Measurements from ENCODE around the gene IGSF9. TPM values are rescaled to one million over a fixed set of nuclear protein-coding genes. Genes with fewer than 3 reads are reported as not detected.
A peak's percentile ranks its signal among the peaks of the same experiment; 100 is the strongest.

IGSF9 gene
- total RNA-seq, 1 experiment from 2014 or later, result 23.4 TPM

DNA sequence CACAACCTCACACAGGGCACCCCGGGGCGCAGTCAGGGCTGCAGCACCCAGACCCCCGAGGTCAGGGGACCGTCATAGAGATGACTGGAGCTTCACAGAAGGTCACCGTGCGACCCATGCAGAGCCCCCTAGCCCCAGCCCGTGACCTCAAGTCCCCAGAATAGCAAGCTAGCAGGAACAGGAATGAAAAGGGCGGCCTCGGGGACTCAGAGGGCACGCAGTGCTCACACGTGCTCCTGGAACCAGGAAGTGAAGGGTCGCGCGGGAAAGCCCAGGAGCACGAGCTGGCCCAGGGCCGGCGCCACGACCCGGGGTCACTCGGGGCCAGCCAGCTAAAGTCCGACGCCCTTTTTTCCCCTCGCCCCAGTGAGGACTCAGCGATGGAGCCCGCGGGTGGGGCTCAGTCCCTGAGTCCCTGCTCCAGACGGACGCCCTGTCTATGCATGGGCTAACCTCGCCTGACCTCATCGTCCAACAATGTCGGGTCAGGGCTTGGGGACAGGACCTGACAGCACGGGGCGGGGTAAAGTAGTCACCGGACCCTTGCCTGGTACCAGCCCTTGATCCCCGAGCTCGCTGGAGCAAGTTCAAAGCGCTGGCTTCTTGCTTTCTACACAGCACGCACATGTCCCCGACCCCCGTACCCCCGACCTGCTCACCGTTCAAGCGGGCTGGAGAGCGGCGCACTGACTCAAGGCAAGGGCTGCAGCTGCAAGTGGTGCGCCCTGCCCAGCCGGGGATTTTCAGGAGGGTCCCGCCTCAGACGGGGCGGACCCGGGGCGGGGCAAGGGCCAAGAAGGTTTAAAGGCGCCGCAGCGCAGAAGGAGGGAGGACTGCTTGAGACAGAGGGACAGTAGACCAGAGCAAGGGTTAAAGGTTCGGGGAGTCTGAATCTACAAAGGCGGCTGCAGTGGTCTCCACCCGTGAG, 20.4 kb downstream of the IGSF9 start, which contains the start of gene TAGLN2:
TAGLN2 (minus strand) TSS at position 717 of the 928 bp plus-strand sequence. CDS start 4,998 bp downstream, outside the sequence.
- Histone ChIP-seq H3K27me3 (ENCODE audit: insufficient read depth, low read depth) (no peaks in the 10 kb centered on the region), H3K79me2 (ENCODE audit: low read depth) (peaks cover 51% of the 10 kb centered on the region), H3K9me3 (ENCODE audit: insufficient read depth, low read depth) (no peaks in the 10 kb centered on the region), H4K20me1 (ENCODE audit: insufficient read depth) (peaks cover 25% of the 10 kb centered on the region), H3K9me2 (ENCODE audit: insufficient read depth) (no peaks in the 10 kb centered on the region), H2AFZ (peak within 1 kb of the TSS; percentile 61), H3K27ac (peak within 1 kb of the TSS; percentile 93), H3K36me3 (ENCODE audit: low read depth) (peaks cover 14% of the 10 kb centered on the region), H3K4me1 (replicated peaks; ENCODE audit: insufficient read depth) (peaks cover 49% of the 10 kb centered on the region), H3K4me3 (peak within 1 kb of the TSS; percentile 93), H3F3A (ENCODE audit: insufficient read depth, low read depth) (peaks cover 21% of the 10 kb centered on the region; the same call in 1 of the 2 replicates), H3K4me2 (peak within 1 kb of the TSS; percentile 88)
- no TSS peak for BruUV-seq (replicated peaks)
- intact Hi-C loops (cut with micrococcal nuclease; ENCODE audit: unreplicated experiment), result loop anchor here (1.0 to 2.0 kb wide), 5 partner anchors 9 to 145 kb away; partner anchors contain the start of genes CFAP45, DUSP23 and IGSF9
- no peak for TF ChIP-seq EZH2 (IDR thresholded peaks at IDR 0.05; ENCODE audit: low read depth)
- TF ChIP-seq, protein P1, sequence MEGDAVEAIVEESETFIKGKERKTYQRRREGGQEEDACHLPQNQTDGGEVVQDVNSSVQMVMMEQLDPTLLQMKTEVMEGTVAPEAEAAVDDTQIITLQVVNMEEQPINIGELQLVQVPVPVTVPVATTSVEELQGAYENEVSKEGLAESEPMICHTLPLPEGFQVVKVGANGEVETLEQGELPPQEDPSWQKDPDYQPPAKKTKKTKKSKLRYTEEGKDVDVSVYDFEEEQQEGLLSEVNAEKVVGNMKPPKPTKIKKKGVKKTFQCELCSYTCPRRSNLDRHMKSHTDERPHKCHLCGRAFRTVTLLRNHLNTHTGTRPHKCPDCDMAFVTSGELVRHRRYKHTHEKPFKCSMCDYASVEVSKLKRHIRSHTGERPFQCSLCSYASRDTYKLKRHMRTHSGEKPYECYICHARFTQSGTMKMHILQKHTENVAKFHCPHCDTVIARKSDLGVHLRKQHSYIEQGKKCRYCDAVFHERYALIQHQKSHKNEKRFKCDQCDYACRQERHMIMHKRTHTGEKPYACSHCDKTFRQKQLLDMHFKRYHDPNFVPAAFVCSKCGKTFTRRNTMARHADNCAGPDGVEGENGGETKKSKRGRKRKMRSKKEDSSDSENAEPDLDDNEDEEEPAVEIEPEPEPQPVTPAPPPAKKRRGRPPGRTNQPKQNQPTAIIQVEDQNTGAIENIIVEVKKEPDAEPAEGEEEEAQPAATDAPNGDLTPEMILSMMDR (conservative IDR thresholded peaks at IDR 0.05), result no peak; the same call in 1 of the 2 replicates
- CTCF ChIA-PET, result interaction anchor here (2.4 kb wide), 1 partner anchor 32 kb away, joined by 12 read pairs; no protein-coding TSS in a partner anchor
- POLR2A ChIA-PET (ENCODE audit: unreplicated experiment), result interaction anchor here (0.6 to 2.5 kb wide), 12 partner anchors 8 to 762 kb away, joined by 3 to 18 read pairs (median 4); partner anchors contain the start of gene CFAP45
- peak; percentile 87 to 92 for DNase-seq

DNA sequence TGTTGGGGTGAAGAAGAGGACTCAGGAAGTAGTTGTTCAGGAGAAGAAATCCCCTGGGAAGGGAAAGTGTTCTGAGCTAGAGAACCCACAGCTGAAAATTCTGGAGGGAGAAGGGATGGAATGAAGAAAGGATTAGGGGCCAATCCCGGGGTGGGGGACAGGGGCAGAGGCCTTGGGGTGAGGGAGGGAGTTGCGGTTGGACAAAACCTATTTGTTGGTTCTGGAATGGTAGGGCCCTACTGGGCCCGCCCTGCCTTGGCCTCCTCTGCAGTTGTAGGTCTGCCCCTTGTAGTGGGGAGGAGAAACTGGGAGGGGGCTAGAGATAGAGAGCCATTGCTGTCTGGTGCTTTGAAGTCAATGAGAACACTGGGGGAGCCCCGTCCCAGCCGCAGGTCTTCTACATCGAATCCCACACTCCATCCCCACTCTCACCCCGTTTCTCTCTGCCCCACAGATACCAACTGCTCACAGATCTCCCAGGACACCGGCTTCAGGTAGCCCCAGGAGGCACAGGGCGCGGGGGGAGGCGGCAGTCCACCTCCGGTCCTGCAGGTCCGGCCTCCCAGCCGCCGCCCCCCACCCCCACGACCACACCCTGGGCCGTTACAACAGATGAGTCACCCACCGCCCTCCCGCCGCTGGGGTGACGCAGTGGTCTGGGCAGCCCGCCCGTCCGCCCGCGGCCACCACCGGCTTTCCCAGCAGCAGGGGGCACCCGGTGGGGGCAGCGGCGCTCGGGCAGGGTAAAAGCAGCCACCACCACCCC, 21.2 kb downstream of the IGSF9 start:
- intact Hi-C loops (cut with micrococcal nuclease; ENCODE audit: unreplicated experiment), result loop anchor here (1.0 to 2.0 kb wide), 3 partner anchors 8 to 33 kb away; partner anchors contain the start of gene CFAP45
- H3K4me2 ChIP-seq, result peak overlapping the region; percentile 88
- H3K36me3 ChIP-seq (ENCODE audit: low read depth), result peaks cover 22% of the 10 kb centered on the region
- peak overlapping the region; percentile 93 for H3K27ac ChIP-seq
- peaks cover 59% of the 10 kb centered on the region for H3K79me2 ChIP-seq (ENCODE audit: low read depth)
- peaks cover 30% of the 10 kb centered on the region for H3F3A ChIP-seq (ENCODE audit: insufficient read depth, low read depth)
- H3K4me1 ChIP-seq (replicated peaks; ENCODE audit: insufficient read depth), result peaks cover 57% of the 10 kb centered on the region
- ChIA-PET POLR2A (ENCODE audit: unreplicated experiment) (interaction anchor here (0.6 to 2.5 kb wide), 9 partner anchors 8 to 125 kb away, joined by 3 to 18 read pairs (median 5); partner anchors contain the start of gene CFAP45), CTCF (interaction anchor here (0.6 to 2.4 kb wide), 3 partner anchors 22 to 75 kb away, joined by 3 to 12 read pairs (median 3); no protein-coding TSS in a partner anchor)
- DNase-seq, result peak; percentile 81 to 95
- H3K9me3 ChIP-seq (ENCODE audit: insufficient read depth, low read depth), result no peaks in the 10 kb centered on the region
- H2AFZ ChIP-seq, result no peak overlapping the region
- TF ChIP-seq, protein P1 (conservative IDR thresholded peaks at IDR 0.05), result no peak
- peaks cover 25% of the 10 kb centered on the region for H4K20me1 ChIP-seq (ENCODE audit: insufficient read depth)
- H3K4me3 ChIP-seq, result peak overlapping the region; percentile 93
- no peaks in the 10 kb centered on the region for H3K27me3 ChIP-seq (ENCODE audit: insufficient read depth, low read depth)
- no peaks in the 10 kb centered on the region for H3K9me2 ChIP-seq (ENCODE audit: insufficient read depth)
- no TSS peak for BruUV-seq (replicated peaks)

Data from PC-9 (cell line).